SK-N-MC (cell line): ENCODE results near the gene MTUS2.

Source experiments
- EZH2 ChIP-seq: fragments of 200-600 bp; sonication (generic); IDR thresholded peaks from one replicate; pipeline ENCODE4 v1.6.1; 2017; ENCODE audit warnings: antibody characterized with exemption
- FOXP2 ChIP-seq: optimal IDR thresholded peaks from 2 replicates; pipeline ENCODE3; 2011; ENCODE audit warnings: mild to moderate bottlenecking, moderate library complexity; ENCODE audit not compliant: insufficient read depth; ENCODE audit errors: extremely low read length, control extremely low read depth
- POLR2AphosphoS5 ChIP-seq: IDR thresholded peaks from 2 replicates; pipeline ENCODE4 v1.6.1; 2012; ENCODE audit warnings: mild to moderate bottlenecking, low read depth, low read length, borderline replicate concordance

DNA sequence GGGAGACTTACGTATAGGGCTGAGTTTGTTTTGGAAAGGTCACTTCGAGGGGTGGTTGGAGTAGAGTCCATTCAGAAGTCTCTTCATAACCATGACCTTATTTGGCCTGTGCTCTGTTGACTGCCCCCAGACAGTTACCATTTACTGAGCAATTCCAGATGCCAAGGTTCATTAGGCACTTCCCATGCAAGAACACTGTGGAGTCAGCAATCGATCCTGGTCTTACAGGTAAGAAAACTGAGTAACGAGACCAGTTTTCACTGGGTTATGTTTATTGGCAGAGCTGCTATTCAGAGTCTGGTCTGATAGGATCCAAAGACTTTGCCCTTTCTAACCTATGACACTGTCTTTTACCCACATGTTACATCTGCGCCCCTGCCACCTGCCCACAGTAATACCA is 134.7 kb downstream of the MTUS2 start:
- TF ChIP-seq EZH2 (no peak), POLR2AphosphoS5 (no peak), FOXP2 (no peak)
